Adrenal gland (tissue), 12 donors: Measurements from ENCODE around the gene COL9A2. TPM values are rescaled to one million over a fixed set of nuclear protein-coding genes. Genes with fewer than 3 reads are reported as not detected.

Source experiments
- DNase-seq, 7 donors: peaks; one replicate each; pipeline ENCODE4 v3.0.0-alpha.2; 2019 to 2020
- H3K27ac ChIP-seq, 5 donors: fragments of 200-600 bp; sonication (generic) in 4 of 5; 1 replicate in 3 of 5; 2 replicates in 2 of 5; pipeline versions ENCODE4 v1.5.1 to v1.8.0; 2016 to 2020; ENCODE audit warnings: mild to moderate bottlenecking in 1 of 5
- H3K27me3 ChIP-seq: fragments of 200-600 bp; 2 replicates; pipeline ENCODE4 v1.8.0; 2021
- H3K36me3 ChIP-seq, 2 donors: fragments of 200-600 bp; replicated peaks in 1 of 2; 1 replicate in 1 of 2; 2 replicates in 1 of 2; pipeline versions ENCODE4 v1.5.1 to v1.8.0; 2018 to 2022
- H3K4me1 ChIP-seq, 2 donors: fragments of 200-600 bp; replicated peaks in 1 of 2; 1 replicate in 1 of 2; 2 replicates in 1 of 2; pipeline versions ENCODE4 v1.5.1 to v1.8.0; 2018 to 2021
- H3K4me3 ChIP-seq, 4 donors: fragments of 200-600 bp; sonication (generic) in 3 of 4; one replicate each; pipeline ENCODE4 v1.5.1; 2016 to 2018
- H3K9me3 ChIP-seq, 3 donors: fragments of 200-600 bp; sonication (generic) in 1 of 3; replicated peaks in 1 of 3; 1 replicate in 2 of 3; 2 replicates in 1 of 3; pipeline versions ENCODE4 v1.5.1 to v1.8.0; 2016 to 2021
- CTCF ChIP-seq, 6 experiments: fragments of 450-650 bp in 4 of 6; fragments of 200-600 bp in 2 of 6; sonication (generic) in 1 of 6; IDR thresholded peaks; 1 replicate in 5 of 6; 2 replicates in 1 of 6; pipeline versions ENCODE4 v1.5.1 to v1.8.0; 2016 to 2021; ENCODE audit warnings: antibody characterized with exemption in 6 of 6, mild to moderate bottlenecking in 2 of 6, moderate library complexity in 1 of 6
- POLR2A ChIP-seq, 2 donors: fragments of 450-650 bp; IDR thresholded peaks; one replicate each; pipeline ENCODE4 v1.6.1; 2017; ENCODE audit warnings: antibody characterized with exemption in 2 of 2, mild to moderate bottlenecking in 2 of 2, moderate library complexity in 1 of 2
- WGBS, 4 donors: extraction: QIAGEN DNeasy Blood & Tissue Kit in 2 of 4; methylation state at CpG; one replicate each; pipeline versions ENCODE4 v1.1.5 to v1.1.7; 2013 to 2017; 5-methylcytosine and 5-hydroxymethylcytosine counted together
- intact Hi-C, 2 donors: fragments of 100-400 bp; cut with DNase I; formaldehyde crosslinking; loops; one replicate each; pipeline versions ENCODE4 v1.14.1 to v1.15.0; 2022 to 2023
- polyA plus RNA-seq, 3 donors: library from polyadenylated mRNA; stranded (reverse); fragments of 200-250 nt in 2 of 3; fragments of 350-450 nt in 1 of 3; fragmentation: Illumina TruSeq in 1 of 3; extraction: RNeasy Lipid Tissue Mini Kit (QIAGEN cat#74804) in 1 of 3; gene quantifications; one replicate each; pipeline ENCODE4 v1.2.3, GENCODE V29; 2013 to 2014
- total RNA-seq, 9 donors: library from RNA; depleted of rRNA in 4 of 9; stranded (reverse); fragments of >200 nt in 4 of 9; fragments of 120-200 nt in 1 of 9; fragmentation: NEBNext Ultra II Directional in 1 of 9; extraction: Animal tissue kit (Norgen Biotek cat#: 25700) in 1 of 9; gene quantifications; one replicate each; pipeline versions ENCODE4 v1.1.0 to v1.2.4, GENCODE V29; 2013 to 2023
- donor health status: healthy with polysubstance abuse.
- donor health status: Bipolar disorder and iron deficiency.
- donor health status: DM: yes; HTN: yes; CAD: no.
- donor health status: DM: no; HTN: no; CAD: no.
- donor health status: DM: no; HTN: no; CAD: no.
- donor health status: DM: yes; HTN: yes; CAD: no.

COL9A2 gene
- total and polyA plus RNA-seq, 12 donors, result 0.35 to 40.3 (median 5.8) TPM

GRCh38 chr1:40309374-40310128, 7.5 kb downstream of the COL9A2 start:
- H3K4me3 ChIP-seq, result no peak overlapping the region
- no peaks in the 10 kb centered on the region for H3K9me3 ChIP-seq
- no peak for TF ChIP-seq CTCF (IDR thresholded peaks at IDR 0.05)
- intact Hi-C loops, result loop anchor here in 1 of 2 donors (10.0 kb wide), 1 partner anchor 165 kb away; no protein-coding TSS in a partner anchor
- H3K27me3 ChIP-seq, result no peaks in the 10 kb centered on the region
- H3K36me3 ChIP-seq, result no peaks in the 10 kb centered on the region
- H3K4me1 ChIP-seq, result peaks cover 0 to 6% of the 10 kb centered on the region in 2 donors
- no peak overlapping the region for H3K27ac ChIP-seq
- peak in 1 of 7 donors; percentile 35 for DNase-seq
- 74 to 88% (median 80%) methylated on average over 7 to 8 of the region's 8 CpGs for WGBS, 4 donors

GRCh38 chr1:40308036-40308727, 8.9 kb downstream of the COL9A2 start:
- Histone ChIP-seq H3K27ac (no peak overlapping the region), H3K4me1 (peaks cover 0 to 6% of the 10 kb centered on the region in 2 donors), H3K9me3 (no peaks in the 10 kb centered on the region), H3K4me3 (no peak overlapping the region), H3K36me3 (no peaks in the 10 kb centered on the region), H3K27me3 (no peaks in the 10 kb centered on the region)
- 48 to 77% (median 63%) methylated on average over 2 to 6 of the region's 6 CpGs for WGBS, 4 donors
- intact Hi-C loops, result no loop called here
- DNase-seq, result peak in 5 of 7 donors; percentile 24 to 59 (median 52)
- TF ChIP-seq CTCF (IDR thresholded peaks at IDR 0.05) (no peak), POLR2A (IDR thresholded peaks at IDR 0.05) (no peak)

- Histone ChIP-seq H3K27me3 (no peaks in the 10 kb centered on the region), H3K9me3 (no peaks in the 10 kb centered on the region), H3K27ac (no peak overlapping the region), H3K4me1 (peaks cover 0 to 6% of the 10 kb centered on the region in 2 donors), H3K4me3 (no peak overlapping the region), H3K36me3 (no peaks in the 10 kb centered on the region)
- TF ChIP-seq POLR2A (IDR thresholded peaks at IDR 0.05) (no peak), CTCF (IDR thresholded peaks at IDR 0.05) (no peak)
- DNase-seq, result peak in 1 of 7 donors; percentile 23
- intact Hi-C loops, result no loop called here
- WGBS, 4 donors, result 91 to 97% (median 93%) methylated on average over 6 of the region's 6 CpGs
Measured at GRCh38 chr1:40307186-40307585, 9.9 kb downstream of the COL9A2 start.

GRCh38 chr1:40306296-40306695, 10.8 kb downstream of the COL9A2 start:
- intact Hi-C loops, result no loop called here
- no peaks in the 10 kb centered on the region for H3K27me3 ChIP-seq
- TF ChIP-seq CTCF (IDR thresholded peaks at IDR 0.05) (no peak), POLR2A (IDR thresholded peaks at IDR 0.05) (no peak)
- H3K4me1 ChIP-seq, result peaks cover 0 to 6% of the 10 kb centered on the region in 2 donors
- DNase-seq, result peak in 1 of 7 donors; percentile 5
- no peaks in the 10 kb centered on the region for H3K9me3 ChIP-seq
- H3K4me3 ChIP-seq, result no peak overlapping the region
- no peaks in the 10 kb centered on the region for H3K36me3 ChIP-seq
- H3K27ac ChIP-seq, result no peak overlapping the region
- 89 to 96% (median 94%) methylated on average over 3 to 4 of the region's 4 CpGs for WGBS, 4 donors
